Measurements from ENCODE around the gene RFX4. TPM values are rescaled to one million over a fixed set of nuclear protein-coding genes. Genes with fewer than 3 reads are reported as not detected.

Gene RFX4
- total and polyA plus RNA-seq, 10 of the 15 experiments (the other 5 are each of a cell fraction or from before 2014, with no cell fraction given) = 0.02 to 0.23 TPM; not detected in 8

GRCh38 chr12:106774808-106775524 lies 192.2 kb downstream of the RFX4 start:
- POLR2A ChIA-PET = interaction anchor here (0.8 to 1.4 kb wide), 3 partner anchors 15 to 18 kb away, joined by 3 to 8 read pairs (median 4); no protein-coding TSS in a partner anchor
- WGBS (ENCODE audit: insufficient coverage, insufficient replicate concordance, low lambda C conversion rate, missing lambda C conversion rate) = 5% methylated on average over 29 of the region's 29 CpGs
- BruUV-seq (replicated peaks) = no TSS peak
- CTCF ChIA-PET = interaction anchor here (0.8 to 1.7 kb wide), 4 partner anchors 15 to 417 kb away, joined by 3 to 10 read pairs (median 4); partner anchors contain the start of gene POLR3B
- TF ChIP-seq E2F4 (IDR thresholded peaks at IDR 0.05; ENCODE audit: low read depth, low read length) = no peak
- no peak for TF ChIP-seq NFIC (IDR thresholded peaks at IDR 0.05; ENCODE audit: low read depth, low read length)
- no peak for TF ChIP-seq ZNF24 (IDR thresholded peaks at IDR 0.05)
- no peak for TF ChIP-seq POLR2AphosphoS2 (IDR thresholded peaks at IDR 0.05; ENCODE audit: low read depth, low read length)
- TF ChIP-seq MAX (IDR thresholded peaks at IDR 0.05; ENCODE audit: low read depth, low read length) = no peak
- TF ChIP-seq RAD21 (IDR thresholded peaks at IDR 0.05; ENCODE audit: insufficient read depth, low read depth, low read length) = no peak
- no peak for TF ChIP-seq REST (IDR thresholded peaks at IDR 0.05; ENCODE audit: low read depth, low read length)
- TF ChIP-seq RAD51 (IDR thresholded peaks at IDR 0.05) = no peak
- peak overlapping the region; percentile 89 for H2AFZ ChIP-seq (ENCODE audit: control insufficient read depth, low read depth, low read length)
- peak overlapping the region; percentile 73 for H3K4me3 ChIP-seq
- in situ Hi-C loops (cut with MboI) (no loop called here), intact Hi-C loops (cut with micrococcal nuclease; ENCODE audit: unreplicated experiment) (no loop called here)
- SMC1A ChIA-PET (ENCODE audit: uncharacterized antibody, unreplicated experiment) = interaction anchor here (0.6 to 2.6 kb wide), 7 partner anchors 11 to 418 kb away, joined by 3 to 13 read pairs (median 5); partner anchors contain the start of gene POLR3B
- H3K36me3 ChIP-seq (ENCODE audit: control insufficient read depth in 2 of 2, insufficient read depth in 2 of 2, low read length in 1 of 2) = no peaks in the 10 kb centered on the region; a peak in 1 of 4 replicates
- no peaks in the 10 kb centered on the region for H3K9me3 ChIP-seq (replicated peaks; ENCODE audit: control insufficient read depth, insufficient read depth, low read length)
- no peaks in the 10 kb centered on the region for H3K27me3 ChIP-seq (replicated peaks in 1 of 2; ENCODE audit: control insufficient read depth in 2 of 2, insufficient read depth in 2 of 2, low read length in 1 of 2)
- no peaks in the 10 kb centered on the region for H3K4me1 ChIP-seq (ENCODE audit: control insufficient read depth, insufficient read depth, low read length)
- peaks cover 21% of the 10 kb centered on the region for H3K79me2 ChIP-seq (ENCODE audit: control insufficient read depth, insufficient read depth, low read length)
- H3K9ac ChIP-seq (ENCODE audit: control insufficient read depth, insufficient read depth, low read length) = peak overlapping the region; percentile 76
- FAIRE-seq (no peak), ATAC-seq (peak; percentile 37), DNase-seq (ENCODE audit: low read depth, low spot score) (no peak)
- peak overlapping the region; percentile 85 for H3K4me2 ChIP-seq (ENCODE audit: control insufficient read depth, insufficient read depth)
- RAD21 ChIA-PET (ENCODE audit: unreplicated experiment) = no interaction called here
- H4K20me1 ChIP-seq (ENCODE audit: control insufficient read depth, insufficient read depth) = no peaks in the 10 kb centered on the region
- peak overlapping the region; percentile 71 for H3K27ac ChIP-seq (ENCODE audit: control insufficient read depth, insufficient read depth)

Data from GM12878 (cell line).